Duodenal mucosa (tissue), 2 donors: Measurements from ENCODE around the gene MAST3.
A peak's percentile ranks its signal among the peaks of the same experiment; 100 is the strongest.
"Not testable (repeated sequence)": the region's sequence is repeated elsewhere in the genome, so short reads cannot be mapped to it uniquely, and the experiment has no call there.

Experiments
- H3K27ac ChIP-seq: one replicate; pipeline ENCODE4 v1.7.0; 2013; ENCODE audit warnings: low read depth, low read length
- H3K27me3 ChIP-seq, 2 donors: one replicate each; pipeline ENCODE4 v1.7.0; 2013; ENCODE audit warnings: low read length in 2 of 2, control low read depth in 1 of 2; ENCODE audit not compliant: insufficient read depth in 2 of 2, control insufficient read depth in 1 of 2
- H3K36me3 ChIP-seq, 2 donors: one replicate each; pipeline ENCODE4 v1.7.0; 2013; ENCODE audit warnings: low read length in 2 of 2, control low read depth in 1 of 2; ENCODE audit not compliant: insufficient read depth in 2 of 2, control insufficient read depth in 1 of 2
- H3K4me1 ChIP-seq, 2 donors: one replicate each; pipeline ENCODE4 v1.7.0; 2013; ENCODE audit warnings: low read length in 2 of 2, control low read depth in 1 of 2; ENCODE audit not compliant: insufficient read depth in 2 of 2, control insufficient read depth in 1 of 2
- H3K4me3 ChIP-seq, 2 donors: one replicate each; pipeline ENCODE4 v1.7.0; 2013; ENCODE audit warnings: low read length in 2 of 2, low read depth in 1 of 2
- H3K9ac ChIP-seq, 2 donors: one replicate each; pipeline ENCODE4 v1.7.0; 2013; ENCODE audit warnings: low read length in 2 of 2, low read depth in 1 of 2
- H3K9me3 ChIP-seq, 2 donors: one replicate each; pipeline ENCODE4 v1.7.0; 2013; ENCODE audit warnings: low read length in 2 of 2, control low read depth in 1 of 2; ENCODE audit not compliant: control insufficient read depth in 1 of 2

MAST3 gene

DNA sequence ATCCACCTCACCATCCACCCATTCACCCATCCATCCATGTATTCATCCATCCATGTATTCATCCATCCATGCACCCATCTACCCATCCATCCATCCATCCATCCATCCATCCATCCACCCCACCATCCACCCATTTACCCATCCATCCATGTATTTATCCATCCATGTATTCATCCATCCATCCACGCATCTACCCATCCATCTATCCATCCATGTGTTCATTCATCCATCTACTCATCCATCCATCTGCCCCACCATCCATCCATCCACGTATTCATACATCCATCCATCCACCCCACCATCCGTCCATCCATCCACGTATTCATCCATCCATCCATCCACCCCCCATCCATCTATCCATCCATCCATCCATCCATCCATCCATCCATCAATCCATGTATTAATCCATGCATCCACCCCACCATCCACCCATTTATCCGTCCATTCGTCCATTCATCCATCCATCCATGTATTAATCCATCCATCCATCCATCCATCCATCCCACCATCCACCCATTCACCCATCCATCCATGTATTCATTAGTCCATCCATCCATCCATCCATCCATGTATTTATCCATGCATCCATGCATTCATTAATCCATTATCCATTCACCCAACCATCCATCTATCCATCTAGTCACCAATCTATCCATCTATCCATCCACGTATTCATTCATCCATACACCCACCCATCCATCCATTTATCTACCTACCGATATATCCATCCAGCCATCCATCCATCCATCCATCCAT is 13.5 kb upstream of the MAST3 start:
- Histone ChIP-seq H3K36me3 (no peaks in the 10 kb centered on the region), H3K27ac (no peak overlapping the region), H3K27me3 (no peaks in the 10 kb centered on the region)

DNA sequence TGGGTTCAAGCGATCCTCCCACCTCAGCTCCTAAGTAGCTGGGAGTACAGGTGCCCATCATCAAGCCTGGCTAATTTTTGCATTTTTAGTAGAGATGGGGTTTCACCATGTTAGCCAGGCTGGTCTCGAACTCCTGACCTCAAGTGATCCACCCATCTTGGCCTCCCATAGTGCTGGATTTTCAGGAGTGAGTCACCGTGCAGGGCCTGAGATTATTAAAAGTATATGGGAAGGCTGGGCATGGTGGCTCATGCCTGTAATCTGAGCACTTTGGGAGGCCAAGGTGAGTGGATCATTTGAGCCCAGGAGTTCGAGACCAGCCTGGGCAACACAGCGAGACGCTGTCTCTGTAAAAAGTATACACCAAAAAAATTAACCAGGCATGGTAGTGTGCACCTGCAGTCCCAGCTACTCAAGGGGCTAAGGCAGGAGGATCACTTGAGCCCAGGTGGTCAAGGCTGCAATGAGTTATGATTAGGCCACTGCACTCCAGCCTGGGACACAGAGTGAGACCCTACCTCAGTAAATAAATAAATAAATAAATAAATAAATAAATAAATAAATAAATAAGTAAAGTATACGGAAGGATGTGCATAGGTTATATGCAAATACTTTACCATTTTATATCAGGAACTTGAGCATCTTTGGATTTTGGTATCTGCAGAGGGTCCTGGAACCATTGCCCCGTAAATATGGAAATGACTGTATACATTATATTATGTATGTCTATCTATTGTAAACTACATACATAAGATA is 11.7 kb upstream of the MAST3 start:
- H3K4me1 ChIP-seq, result peaks cover 4 to 8% of the 10 kb centered on the region in 2 donors
- H3K9ac ChIP-seq, result no peak overlapping the region
- no peaks in the 10 kb centered on the region for H3K36me3 ChIP-seq
- H3K4me3 ChIP-seq, result peak overlapping the region; percentile 79 to 80
- no peaks in the 10 kb centered on the region for H3K9me3 ChIP-seq
- H3K27ac ChIP-seq, result no peak overlapping the region
- no peaks in the 10 kb centered on the region for H3K27me3 ChIP-seq

More for the DNA sequence above, 13.5 kb upstream of the MAST3 start:
- Histone ChIP-seq H3K4me1 (peaks cover 0 to 4% of the 10 kb centered on the region in 2 donors), H3K4me3 (no peak overlapping the region), H3K9me3 (no peaks in the 10 kb centered on the region), H3K9ac (no peak overlapping the region)

DNA sequence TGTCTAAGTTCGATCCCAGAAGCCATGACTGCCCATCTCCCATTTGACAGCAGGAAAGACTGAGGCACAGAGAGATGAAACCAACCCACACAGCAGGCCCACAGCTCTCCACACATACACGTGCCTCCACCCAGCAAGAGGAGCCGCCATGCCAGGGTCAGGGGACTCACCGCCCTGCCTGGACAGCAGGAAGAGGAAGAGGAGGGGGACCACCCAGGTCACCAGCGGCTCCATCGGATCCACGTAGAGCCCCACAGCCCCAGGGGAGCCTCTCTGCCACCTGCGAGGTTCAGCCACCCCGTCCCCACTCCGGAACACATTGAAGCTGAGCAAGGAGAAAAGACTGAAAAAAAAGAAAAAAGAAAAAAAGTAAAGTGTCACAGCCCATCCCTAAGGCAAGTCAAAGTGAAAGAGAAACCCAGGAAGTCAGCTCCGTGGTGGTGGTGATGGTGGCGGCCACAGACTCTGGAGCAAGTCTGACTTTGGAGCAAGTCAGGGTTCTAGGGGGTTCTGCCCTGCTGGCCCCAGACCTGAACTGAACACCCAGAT is 10.9 kb upstream of the MAST3 start, which contains the start of gene IL12RB1:
TSS of gene IL12RB1 (minus strand) at position 345 of the 549 bp plus-strand sequence. CDS start at position 234, 111 bp downstream.
- Histone ChIP-seq H3K4me3 (peak within 1 kb of the TSS; percentile 79 to 80), H3K27ac (peak within 1 kb of the TSS; percentile 56), H3K36me3 (no peaks in the 10 kb centered on the region), H3K9me3 (no peaks in the 10 kb centered on the region), H3K27me3 (no peaks in the 10 kb centered on the region), H3K9ac (peak within 1 kb of the TSS; percentile 83 to 88), H3K4me1 (peaks cover 4 to 10% of the 10 kb centered on the region in 2 donors)

GRCh38 chr19:18089096-18089541 is 8.5 kb upstream of the MAST3 start:
- H3K27me3 ChIP-seq, H3K9ac ChIP-seq, H3K27ac ChIP-seq, H3K4me3 ChIP-seq, H3K36me3 ChIP-seq, H3K9me3 ChIP-seq: not testable (repeated sequence)
- H3K4me1 ChIP-seq, result peaks cover 4 to 10% of the 10 kb centered on the region in 2 donors

DNA sequence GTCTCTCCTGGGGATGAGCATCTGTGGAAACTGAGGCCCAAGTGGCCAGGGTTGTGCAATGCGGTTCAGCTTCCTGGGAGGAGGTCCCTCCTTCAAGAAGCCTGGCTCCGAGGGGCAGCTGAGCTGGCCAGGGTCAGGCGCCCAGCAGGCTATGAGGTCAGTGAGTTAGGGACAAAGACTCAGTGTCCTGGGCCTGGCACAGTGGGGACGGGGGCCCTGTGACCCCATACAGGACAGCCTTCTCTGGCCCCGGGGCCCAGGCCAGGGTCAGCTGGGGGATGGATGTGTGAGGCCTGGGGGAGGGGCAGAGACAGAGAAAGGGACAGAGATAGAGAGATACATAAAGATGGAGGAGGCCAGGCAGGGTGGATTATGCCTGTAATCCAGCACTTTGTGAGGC is 7.9 kb upstream of the MAST3 start:
- Histone ChIP-seq H3K27me3 (no peaks in the 10 kb centered on the region), H3K27ac (no peak overlapping the region), H3K9ac (peak overlapping the region in 1 of 2 donors; percentile 7), H3K4me1 (peaks cover 4 to 10% of the 10 kb centered on the region in 2 donors), H3K9me3 (no peaks in the 10 kb centered on the region), H3K36me3 (no peaks in the 10 kb centered on the region), H3K4me3 (no peak overlapping the region)

DNA sequence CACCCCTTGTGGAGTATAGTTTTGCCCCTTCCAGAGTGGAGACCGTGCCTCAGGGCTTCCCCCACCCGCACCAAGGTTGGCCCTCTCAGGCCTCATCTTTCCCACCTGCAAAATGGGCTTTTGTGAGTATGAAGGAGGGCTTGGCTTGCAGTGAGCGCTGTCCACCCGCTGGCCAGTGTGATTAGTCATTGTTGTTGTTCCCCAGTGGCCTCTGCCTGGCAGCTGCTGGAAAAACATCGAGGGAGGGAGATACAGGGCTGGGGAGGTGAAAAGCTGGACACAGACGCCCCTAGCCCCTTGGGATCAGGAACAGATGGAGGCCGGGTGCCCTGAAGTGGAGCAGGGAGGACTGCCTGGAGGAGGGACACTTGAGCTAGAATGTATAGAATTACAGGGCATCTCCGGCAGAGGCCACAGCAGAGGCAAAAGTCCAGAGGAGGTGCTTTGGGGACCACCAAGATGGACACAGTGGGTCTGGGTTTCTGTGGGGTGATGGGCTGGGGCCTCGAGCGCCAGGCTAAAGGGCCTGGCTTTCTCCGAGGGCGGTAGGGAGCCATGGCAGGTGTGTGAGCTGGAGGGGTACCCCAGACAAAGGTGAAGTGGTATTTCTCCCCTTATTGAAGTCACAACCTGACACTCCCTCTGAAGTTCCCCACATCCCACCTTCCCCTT is 6.9 kb upstream of the MAST3 start:
- Histone ChIP-seq H3K36me3 (no peaks in the 10 kb centered on the region), H3K27ac (peak overlapping the region; percentile 20), H3K4me3 (no peak overlapping the region), H3K9ac (peak overlapping the region; percentile 15 to 48), H3K27me3 (no peaks in the 10 kb centered on the region), H3K9me3 (no peaks in the 10 kb centered on the region), H3K4me1 (peaks cover 4 to 10% of the 10 kb centered on the region in 2 donors)

DNA sequence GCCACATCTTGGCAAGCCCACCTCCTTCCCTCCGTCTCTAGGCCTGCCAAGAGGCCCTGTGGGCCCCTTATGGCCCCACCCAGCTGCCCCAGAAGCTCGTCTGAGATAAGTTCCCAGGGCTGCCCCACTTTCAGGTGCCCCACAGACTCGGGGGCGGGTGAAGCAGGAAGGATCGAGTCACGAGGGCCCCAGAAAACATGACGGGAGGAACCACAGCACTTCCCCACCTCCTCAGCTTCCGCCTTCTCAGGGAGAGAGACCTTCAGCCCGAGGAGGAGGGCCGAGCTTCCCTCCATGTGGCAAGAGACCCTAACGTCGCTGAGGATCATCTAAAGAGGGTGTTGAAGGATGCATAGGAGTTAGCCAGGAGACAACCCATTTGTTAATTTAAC is 6.4 kb upstream of the MAST3 start:
- no peaks in the 10 kb centered on the region for H3K36me3 ChIP-seq
- H3K27ac ChIP-seq, result peak overlapping the region; percentile 20
- H3K9me3 ChIP-seq, result no peaks in the 10 kb centered on the region
- H3K4me3 ChIP-seq, result no peak overlapping the region
- peaks cover 4 to 10% of the 10 kb centered on the region in 2 donors for H3K4me1 ChIP-seq
- peak overlapping the region; percentile 15 to 48 for H3K9ac ChIP-seq
- no peaks in the 10 kb centered on the region for H3K27me3 ChIP-seq

DNA sequence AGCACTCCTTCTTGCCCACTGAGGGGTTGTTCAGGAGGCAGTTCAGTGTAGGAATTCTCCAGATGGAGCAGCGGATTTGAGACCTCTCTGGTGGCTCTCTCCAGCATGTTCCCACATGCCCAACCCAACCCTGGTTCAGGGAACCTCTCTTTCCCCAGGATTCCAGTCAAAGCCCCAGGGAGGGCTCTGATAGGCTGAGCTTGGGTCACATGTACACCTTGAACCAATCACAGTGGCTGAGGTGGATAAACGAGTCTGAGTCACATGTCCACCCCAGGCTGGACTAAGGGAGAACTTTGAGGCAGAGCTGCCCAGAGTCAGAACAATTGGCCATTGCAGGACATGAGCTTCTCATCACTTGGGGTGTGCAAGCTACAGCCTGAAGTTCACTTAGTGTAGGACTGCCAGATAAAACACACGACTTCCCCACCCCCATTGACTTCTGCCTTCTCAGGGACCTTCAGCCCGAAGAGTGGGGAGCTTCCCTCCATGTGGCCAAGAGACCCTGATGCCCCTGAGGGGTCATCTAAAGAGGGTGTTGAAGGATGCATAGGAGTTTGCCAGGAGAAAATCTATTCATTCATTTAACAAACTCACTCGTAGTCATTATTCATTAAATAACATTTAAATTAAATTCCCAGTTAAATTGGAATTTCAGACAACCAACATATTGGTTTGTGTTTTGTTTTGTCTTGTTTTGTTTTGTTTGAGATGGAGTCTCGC is 4.0 kb upstream of the MAST3 start:
- no peak overlapping the region for H3K27ac ChIP-seq

GRCh38 chr19:18096258-18096657 is 1.3 kb upstream of the MAST3 start:
- H3K4me1 ChIP-seq, result peaks cover 13 to 15% of the 10 kb centered on the region in 2 donors

More for the DNA sequence above, 4.0 kb upstream of the MAST3 start:
- Histone ChIP-seq H3K4me3 (no peak overlapping the region), H3K9ac (no peak overlapping the region), H3K36me3 (no peaks in the 10 kb centered on the region), H3K4me1 (peaks cover 8 to 19% of the 10 kb centered on the region in 2 donors), H3K27me3 (no peaks in the 10 kb centered on the region), H3K9me3 (no peaks in the 10 kb centered on the region)

More at GRCh38 chr19:18096258-18096657, 1.3 kb upstream of the MAST3 start:
- H3K9me3 ChIP-seq, result no peaks in the 10 kb centered on the region
- peaks cover 0 to 8% of the 10 kb centered on the region in 2 donors for H3K27me3 ChIP-seq
- H3K4me3 ChIP-seq, result no peak overlapping the region
- H3K36me3 ChIP-seq, result no peaks in the 10 kb centered on the region
- H3K27ac ChIP-seq, result no peak overlapping the region
- no peak overlapping the region for H3K9ac ChIP-seq
